ENCODE data around the gene GP5.

GP5 gene

DNA sequence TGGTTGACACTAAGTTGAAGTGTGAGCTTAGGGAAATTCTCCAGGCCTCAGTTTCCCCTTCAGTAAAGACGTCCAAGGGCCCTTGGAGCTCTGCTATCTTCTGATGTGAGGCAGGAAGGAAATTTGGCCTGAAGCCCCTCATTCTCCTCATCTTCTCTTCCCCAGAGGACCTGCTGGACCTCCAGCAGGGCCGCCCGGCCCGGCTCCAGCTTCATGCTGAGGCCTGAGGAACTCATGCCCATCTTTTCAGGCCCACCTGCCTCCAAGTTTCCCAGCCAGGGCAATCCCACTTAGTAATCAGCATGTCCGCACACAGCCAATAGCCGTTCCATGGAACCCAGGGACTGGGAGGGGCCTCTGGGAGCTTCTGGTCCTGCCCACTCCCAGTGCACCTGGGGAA, 33.5 kb downstream of the GP5 start:
- TF ChIP-seq, protein P1, sequence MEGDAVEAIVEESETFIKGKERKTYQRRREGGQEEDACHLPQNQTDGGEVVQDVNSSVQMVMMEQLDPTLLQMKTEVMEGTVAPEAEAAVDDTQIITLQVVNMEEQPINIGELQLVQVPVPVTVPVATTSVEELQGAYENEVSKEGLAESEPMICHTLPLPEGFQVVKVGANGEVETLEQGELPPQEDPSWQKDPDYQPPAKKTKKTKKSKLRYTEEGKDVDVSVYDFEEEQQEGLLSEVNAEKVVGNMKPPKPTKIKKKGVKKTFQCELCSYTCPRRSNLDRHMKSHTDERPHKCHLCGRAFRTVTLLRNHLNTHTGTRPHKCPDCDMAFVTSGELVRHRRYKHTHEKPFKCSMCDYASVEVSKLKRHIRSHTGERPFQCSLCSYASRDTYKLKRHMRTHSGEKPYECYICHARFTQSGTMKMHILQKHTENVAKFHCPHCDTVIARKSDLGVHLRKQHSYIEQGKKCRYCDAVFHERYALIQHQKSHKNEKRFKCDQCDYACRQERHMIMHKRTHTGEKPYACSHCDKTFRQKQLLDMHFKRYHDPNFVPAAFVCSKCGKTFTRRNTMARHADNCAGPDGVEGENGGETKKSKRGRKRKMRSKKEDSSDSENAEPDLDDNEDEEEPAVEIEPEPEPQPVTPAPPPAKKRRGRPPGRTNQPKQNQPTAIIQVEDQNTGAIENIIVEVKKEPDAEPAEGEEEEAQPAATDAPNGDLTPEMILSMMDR (IDR thresholded peaks at IDR 0.05; ENCODE audit: extremely low read depth, missing control alignments): no peak

DNA sequence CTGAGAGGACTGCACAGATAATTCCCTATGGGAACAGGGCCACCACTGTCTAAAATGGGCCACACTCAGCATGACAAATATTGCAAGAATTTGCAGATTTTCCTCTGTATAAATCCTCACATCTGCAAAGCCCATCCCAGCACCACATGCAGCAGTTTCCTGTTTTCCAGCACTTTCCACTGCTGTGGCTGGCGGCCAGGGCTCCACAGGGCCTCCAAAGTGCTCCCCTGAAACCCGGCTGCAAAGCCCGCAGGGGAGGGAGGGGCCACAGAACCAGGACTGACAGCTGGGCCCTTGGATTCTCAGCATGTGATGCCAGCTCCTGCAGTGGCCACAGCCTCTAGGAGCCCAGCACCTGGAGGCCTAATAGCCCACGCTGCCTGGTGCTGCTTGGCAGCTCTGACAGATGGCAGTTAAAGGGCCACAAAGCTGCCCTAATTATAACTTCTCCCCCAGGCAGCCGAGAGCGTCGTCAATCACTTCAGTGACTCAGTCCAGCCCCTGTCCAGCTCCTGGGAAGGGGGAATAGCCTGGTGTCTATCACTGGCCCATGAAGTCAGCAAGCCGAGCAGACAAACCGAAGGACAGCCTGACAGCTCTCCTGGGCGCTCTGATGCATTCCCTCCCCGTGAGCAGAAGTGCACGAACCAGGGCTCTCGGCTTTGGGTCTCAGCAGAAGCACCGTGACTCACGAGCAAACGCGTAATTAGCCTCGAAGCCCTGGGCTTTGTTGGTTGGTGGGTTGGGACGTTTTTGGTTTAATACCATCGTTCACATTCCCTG, 34.2 kb downstream of the GP5 start:
- DNase-seq (ENCODE audit: low spot score): no peak
- TF ChIP-seq, protein P1 (IDR thresholded peaks at IDR 0.05; ENCODE audit: extremely low read depth, missing control alignments): no peak

More for the DNA sequence above, 33.5 kb downstream of the GP5 start:
- no peak for DNase-seq (ENCODE audit: low spot score)

DNA sequence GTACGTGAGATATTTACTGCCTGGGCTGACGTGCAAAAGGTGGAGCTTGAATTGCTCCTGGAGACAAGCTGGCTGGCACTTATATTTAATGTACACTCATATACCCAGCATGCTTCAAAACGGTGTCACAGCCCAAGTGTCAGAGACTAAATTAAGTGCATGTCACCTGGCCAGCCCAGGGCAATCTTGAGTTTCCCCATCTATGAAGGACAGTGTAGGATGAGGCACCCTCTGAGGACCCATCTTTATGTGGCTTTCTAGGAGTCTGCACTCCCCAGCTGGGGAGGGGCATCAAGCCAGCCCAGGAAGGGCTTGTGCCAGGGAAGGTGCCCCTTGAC, 34.8 kb downstream of the GP5 start:
- DNase-seq (ENCODE audit: low spot score): no peak
- TF ChIP-seq, protein P1 (IDR thresholded peaks at IDR 0.05; ENCODE audit: extremely low read depth, missing control alignments): no peak

DNA sequence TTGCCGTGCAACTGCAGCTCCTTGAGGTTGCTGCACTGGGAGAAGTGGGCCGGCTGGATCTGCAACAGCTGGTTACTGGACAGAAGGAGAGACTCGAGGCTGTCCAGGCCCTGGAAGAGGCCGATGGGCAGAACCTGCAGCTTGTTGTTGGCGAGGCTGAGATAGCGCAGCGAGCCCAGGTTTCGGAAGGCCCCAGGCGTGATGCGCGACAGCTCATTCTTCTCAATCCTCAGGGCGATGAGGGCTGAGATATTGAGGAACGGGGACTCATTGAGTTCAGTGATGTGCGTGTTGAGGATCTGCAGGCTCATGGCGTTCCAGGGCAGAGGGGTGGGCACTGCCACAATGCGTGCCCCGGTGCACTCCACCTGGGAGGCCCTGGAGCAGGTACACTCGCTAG, 38.5 kb downstream of the GP5 start:
- TF ChIP-seq, protein P1 (IDR thresholded peaks at IDR 0.05; ENCODE audit: extremely low read depth, missing control alignments): no peak
- no peak for DNase-seq (ENCODE audit: low spot score)

DNA sequence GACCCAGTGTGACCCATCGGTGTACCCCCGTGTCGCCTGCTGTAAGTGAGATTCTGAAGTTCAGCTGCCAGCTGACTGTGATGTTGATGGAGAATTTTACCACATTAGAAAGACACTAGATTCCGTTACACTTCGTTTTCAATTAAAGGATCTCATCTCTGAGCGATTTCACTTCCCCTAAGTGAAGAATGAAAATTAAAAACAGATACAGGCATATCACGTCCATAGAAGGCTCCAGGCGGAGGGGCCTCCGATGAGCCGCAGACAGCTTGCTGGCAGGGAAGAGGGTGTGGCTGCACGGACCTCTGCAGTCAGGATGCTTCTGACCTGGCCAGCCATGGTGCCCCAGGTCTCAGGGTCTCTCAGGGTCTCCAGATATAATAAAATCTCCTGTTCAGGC, 41.4 kb downstream of the GP5 start:
- DNase-seq (ENCODE audit: low spot score): no peak
- TF ChIP-seq, protein P1 (IDR thresholded peaks at IDR 0.05; ENCODE audit: extremely low read depth, missing control alignments): no peak

DNA sequence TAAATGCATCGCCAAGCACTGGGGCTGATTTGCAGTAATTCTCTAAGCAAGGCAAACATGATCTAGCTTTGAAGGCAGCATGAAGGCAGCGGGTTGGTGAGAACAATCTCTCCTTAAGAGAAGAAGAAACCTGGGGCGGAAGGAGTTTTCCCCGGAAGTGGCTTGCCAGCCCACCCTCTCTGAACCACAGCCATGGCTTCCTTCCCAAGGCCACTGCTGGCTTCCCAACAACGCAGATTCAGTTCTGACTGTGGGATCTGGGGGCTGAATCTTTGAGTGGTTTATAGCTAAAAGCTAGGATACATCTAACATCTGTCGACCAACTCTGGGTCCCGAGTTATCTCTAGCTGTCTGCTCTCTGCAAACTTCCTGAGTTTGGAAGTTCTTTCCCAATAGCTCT, 43.7 kb downstream of the GP5 start:
- no peak for DNase-seq (ENCODE audit: low spot score)
- TF ChIP-seq, protein P1 (IDR thresholded peaks at IDR 0.05; ENCODE audit: extremely low read depth, missing control alignments): no peak

GRCh38 chr3:194354315-194354714, 44.8 kb downstream of the GP5 start:
- TF ChIP-seq, protein P1 (IDR thresholded peaks at IDR 0.05; ENCODE audit: extremely low read depth, missing control alignments): no peak

More at GRCh38 chr3:194354315-194354714, 44.8 kb downstream of the GP5 start:
- DNase-seq (ENCODE audit: low spot score): no peak

Measured in GM20000 (cell line).